B cell (primary cell): ENCODE results near the gene ARHGAP26. TPM values are rescaled to one million over a fixed set of nuclear protein-coding genes. Genes with fewer than 3 reads are reported as not detected.

Experiments used
- ATAC-seq: fragments of 200-7000 bp; cut with Tn5 transposase; one replicate; pipeline ENCODE4 v1.10.0; 2021; ENCODE audit warnings: low read depth, mild to moderate bottlenecking, moderate number of reproducible peaks, moderate library complexity
- CTCF ChIA-PET: fragments of 350-600 bp; sonication (Branson Sonifier 250); formaldehyde crosslinking; loops from one replicate; lab custom pipeline; 2021; ENCODE audit warnings: antibody characterized with exemption, inconsistent platforms; lab: Charles Lee
- POLR2A ChIA-PET: fragments of 350-600 bp; sonication (Branson Sonifier 250); formaldehyde crosslinking; loops from one replicate; lab custom pipeline; 2021; ENCODE audit warnings: antibody characterized with exemption; lab: Charles Lee
- DNase-seq: peaks from one replicate; pipeline ENCODE4 v3.0.0; 2013
- H2AFZ ChIP-seq: 2 replicates; pipeline ENCODE4 v1.6.1; 2012; ENCODE audit warnings: mild to moderate bottlenecking, low read depth, low read length; ENCODE audit not compliant: insufficient read depth, poor library complexity, severe bottlenecking
- H3K27ac ChIP-seq, 2 donors: 1 replicate in 1 of 2; 2 replicates in 1 of 2; pipeline ENCODE4 v1.5.1; 2012 to 2013; ENCODE audit warnings: low read length in 2 of 2, mild to moderate bottlenecking in 2 of 2, moderate library complexity in 1 of 2
- H3K27me3 ChIP-seq, 4 experiments: fragments of 200-600 bp in 1 of 4; sonication (generic) in 1 of 4; replicated peaks in 1 of 4; 1 replicate in 2 of 4; 2 replicates in 2 of 4; pipeline versions ENCODE4 v1.6.1 to v1.7.0; 2013 to 2016; ENCODE audit warnings: low read length in 3 of 4, mild to moderate bottlenecking in 2 of 4, mixed read lengths in 1 of 4, moderate library complexity in 1 of 4; ENCODE audit not compliant: insufficient read depth in 4 of 4, control insufficient read depth in 3 of 4; ENCODE audit errors: control extremely low read depth in 1 of 4
- H3K36me3 ChIP-seq, 2 experiments: replicated peaks in 1 of 2; 1 replicate in 1 of 2; 2 replicates in 1 of 2; pipeline versions ENCODE4 v1.6.1 to v1.7.1; 2013; ENCODE audit warnings: low read length in 1 of 2; ENCODE audit not compliant: insufficient read depth in 2 of 2, control insufficient read depth in 1 of 2; ENCODE audit errors: control extremely low read depth in 1 of 2, extremely low read depth in 1 of 2
- H3K4me1 ChIP-seq, 2 donors: fragments of 200-600 bp in 1 of 2; sonication (generic) in 1 of 2; 1 replicate in 1 of 2; 2 replicates in 1 of 2; pipeline versions ENCODE4 v1.5.1 to v1.6.1; 2013 to 2017; ENCODE audit warnings: low read length in 2 of 2; ENCODE audit not compliant: control insufficient read depth in 2 of 2, insufficient read depth in 2 of 2
- H3K4me2 ChIP-seq: replicated peaks from 2 replicates; pipeline ENCODE3; 2012; ENCODE audit warnings: mild to moderate bottlenecking, low read depth, low read length; ENCODE audit not compliant: poor library complexity, severe bottlenecking
- H3K4me3 ChIP-seq, 5 experiments: fragments of 200-600 bp in 1 of 5; sonication (generic) in 1 of 5; 1 replicate in 3 of 5; 2 replicates in 2 of 5; pipeline versions ENCODE4 v1.5.1 to v1.7.0; 2011 to 2016; ENCODE audit warnings: low read length in 4 of 5, mild to moderate bottlenecking in 4 of 5, low read depth in 2 of 5, control low read depth in 1 of 5, moderate library complexity in 1 of 5; ENCODE audit not compliant: insufficient read depth in 1 of 5; ENCODE audit errors: control extremely low read depth in 1 of 5, extremely low read depth in 1 of 5
- H3K79me2 ChIP-seq: fragments of 200-600 bp; sonication (generic); one replicate; pipeline ENCODE4 v1.6.0; 2016; ENCODE audit warnings: low read length; ENCODE audit not compliant: control insufficient read depth, insufficient read depth
- H3K9ac ChIP-seq: fragments of 200-600 bp; sonication (generic); 2 replicates; pipeline ENCODE4 v1.6.1; 2017; ENCODE audit warnings: mild to moderate bottlenecking, low read length, moderate library complexity
- H3K9me3 ChIP-seq, 3 donors: one replicate each; pipeline versions ENCODE4 v1.6.1 to v1.7.1; 2013; ENCODE audit warnings: low read length in 2 of 3; ENCODE audit not compliant: control insufficient read depth in 2 of 3, insufficient read depth in 1 of 3; ENCODE audit errors: control extremely low read depth in 1 of 3
- H4K20me1 ChIP-seq: 2 replicates; pipeline ENCODE4 v1.6.0; 2012; ENCODE audit warnings: mild to moderate bottlenecking, low read length; ENCODE audit not compliant: insufficient read depth, control insufficient read depth, poor library complexity, severe bottlenecking
- H3K27ac Mint-ChIP-seq: one replicate; pipeline ENCODE4 v1.8.0; 2021; ENCODE audit warnings: mixed read lengths
- H3K27me3 Mint-ChIP-seq: one replicate; pipeline ENCODE4 v1.8.0; 2021; ENCODE audit warnings: mixed read lengths
- H3K4me1 Mint-ChIP-seq: one replicate; pipeline ENCODE4 v1.8.0; 2021; ENCODE audit warnings: mixed read lengths
- H3K4me3 Mint-ChIP-seq: one replicate; pipeline ENCODE4 v1.8.0; 2021; ENCODE audit warnings: mixed read lengths
- H3K9me3 Mint-ChIP-seq: one replicate; pipeline ENCODE4 v1.8.0; 2022; ENCODE audit warnings: mixed read lengths; ENCODE audit not compliant: insufficient read depth
- EZH2 ChIP-seq: IDR thresholded peaks from 2 replicates; pipeline ENCODE4 v1.6.1; 2012; ENCODE audit warnings: borderline replicate concordance, low read depth, mild to moderate bottlenecking, moderate library complexity, low read length; ENCODE audit not compliant: insufficient read depth, poor library complexity, severe bottlenecking
- WGBS: methylation state at CpG from one replicate; pipeline ENCODE4 v1.1.5; 2013; ENCODE audit warnings: missing lambda C conversion rate; ENCODE audit not compliant: insufficient coverage; 5-methylcytosine and 5-hydroxymethylcytosine counted together
- intact Hi-C: fragments of 100-400 bp; cut with micrococcal nuclease; formaldehyde crosslinking; loops from one replicate; pipeline ENCODE4 v1.10.0; 2022
- polyA plus RNA-seq: library from polyadenylated mRNA; depleted of rRNA; stranded (reverse); fragments of >200 nt; gene quantifications from 2 replicates; pipeline ENCODE4 v1.2.3, GENCODE V29; 2012
- total RNA-seq, 2 donors: library from RNA; stranded (reverse); fragments of 120-200 nt in 1 of 2; gene quantifications; 1 replicate in 1 of 2; 2 replicates in 1 of 2; pipeline versions ENCODE4 v1.2.3 to v1.2.4, GENCODE V29; 2013 to 2022
- TF ChIP-seq, protein P1 (sequence below): fragments of 200-600 bp; IDR thresholded peaks from one replicate; pipeline ENCODE4 v1.8.0; 2022; ENCODE audit warnings: antibody characterized with exemption, mild to moderate bottlenecking

The ARHGAP26 gene
- total and polyA plus RNA-seq, 2 donors (not counting 1 experiment from before 2014, with no cell fraction given): 1.8 to 22.5 TPM

GRCh38 chr5:143147383-143147782, 377.2 kb downstream of the ARHGAP26 start:
- no peak for ATAC-seq
- H3K27ac ChIP-seq: no peak overlapping the region
- no peaks in the 10 kb centered on the region for H3K27me3 ChIP-seq
- WGBS: 83% methylated on average over 3 of the region's 4 CpGs
- no peak overlapping the region for H3K9ac ChIP-seq
- Mint-ChIP-seq H3K4me1 (no peaks in the 10 kb centered on the region), H3K27ac (no peak overlapping the region), H3K9me3 (no peaks in the 10 kb centered on the region), H3K4me3 (no peak overlapping the region), H3K27me3 (no peaks in the 10 kb centered on the region)
- H3K36me3 ChIP-seq: peaks cover 0 to 2% of the 10 kb centered on the region in 2 experiments
- DNase-seq: no peak
- no peaks in the 10 kb centered on the region for H3K79me2 ChIP-seq
- CTCF ChIA-PET: no interaction called here
- POLR2A ChIA-PET: no interaction called here
- TF ChIP-seq, protein P1, sequence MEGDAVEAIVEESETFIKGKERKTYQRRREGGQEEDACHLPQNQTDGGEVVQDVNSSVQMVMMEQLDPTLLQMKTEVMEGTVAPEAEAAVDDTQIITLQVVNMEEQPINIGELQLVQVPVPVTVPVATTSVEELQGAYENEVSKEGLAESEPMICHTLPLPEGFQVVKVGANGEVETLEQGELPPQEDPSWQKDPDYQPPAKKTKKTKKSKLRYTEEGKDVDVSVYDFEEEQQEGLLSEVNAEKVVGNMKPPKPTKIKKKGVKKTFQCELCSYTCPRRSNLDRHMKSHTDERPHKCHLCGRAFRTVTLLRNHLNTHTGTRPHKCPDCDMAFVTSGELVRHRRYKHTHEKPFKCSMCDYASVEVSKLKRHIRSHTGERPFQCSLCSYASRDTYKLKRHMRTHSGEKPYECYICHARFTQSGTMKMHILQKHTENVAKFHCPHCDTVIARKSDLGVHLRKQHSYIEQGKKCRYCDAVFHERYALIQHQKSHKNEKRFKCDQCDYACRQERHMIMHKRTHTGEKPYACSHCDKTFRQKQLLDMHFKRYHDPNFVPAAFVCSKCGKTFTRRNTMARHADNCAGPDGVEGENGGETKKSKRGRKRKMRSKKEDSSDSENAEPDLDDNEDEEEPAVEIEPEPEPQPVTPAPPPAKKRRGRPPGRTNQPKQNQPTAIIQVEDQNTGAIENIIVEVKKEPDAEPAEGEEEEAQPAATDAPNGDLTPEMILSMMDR: no peak
- H4K20me1 ChIP-seq: no peaks in the 10 kb centered on the region
- H3K4me2 ChIP-seq: no peak overlapping the region
- H3K4me3 ChIP-seq: no peak overlapping the region
- intact Hi-C loops: no loop called here
- H3K4me1 ChIP-seq: no peaks in the 10 kb centered on the region
- H2AFZ ChIP-seq: no peak overlapping the region
- H3K9me3 ChIP-seq: no peaks in the 10 kb centered on the region

DNA sequence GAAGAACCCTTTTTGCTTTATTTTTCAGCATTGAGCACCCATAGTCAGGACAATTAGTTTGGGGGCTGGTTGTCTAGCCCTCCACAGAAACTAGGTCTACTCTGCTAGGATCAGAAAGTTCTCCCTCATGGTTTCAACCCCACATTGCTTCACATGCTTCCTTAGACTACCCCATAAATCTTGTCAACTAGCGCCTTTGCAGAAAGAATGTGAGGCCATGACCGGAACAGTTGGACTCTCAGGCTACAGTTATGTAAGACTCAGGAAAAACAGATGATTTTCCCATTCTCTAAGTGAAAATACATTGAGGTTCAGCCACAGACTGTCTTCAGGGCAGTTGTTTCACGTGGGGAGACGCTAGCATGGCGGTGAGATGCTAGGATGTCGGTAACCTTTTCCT, 377.7 kb downstream of the ARHGAP26 start:
- Histone ChIP-seq H3K27ac (no peak overlapping the region), H3K9me3 (no peaks in the 10 kb centered on the region), H3K9ac (no peak overlapping the region), H4K20me1 (no peaks in the 10 kb centered on the region), H3K4me2 (no peak overlapping the region), H3K27me3 (no peaks in the 10 kb centered on the region), H3K4me3 (no peak overlapping the region), H3K4me1 (no peaks in the 10 kb centered on the region), H3K36me3 (peaks cover 0 to 2% of the 10 kb centered on the region in 2 experiments), H3K79me2 (no peaks in the 10 kb centered on the region), H2AFZ (no peak overlapping the region)
- 74% methylated on average over 6 of the region's 6 CpGs for WGBS
- Mint-ChIP-seq H3K9me3 (no peaks in the 10 kb centered on the region), H3K27me3 (no peaks in the 10 kb centered on the region), H3K4me1 (no peaks in the 10 kb centered on the region), H3K27ac (no peak overlapping the region), H3K4me3 (no peak overlapping the region)
- ChIA-PET CTCF (no interaction called here), POLR2A (no interaction called here)
- DNase-seq (no peak), ATAC-seq (no peak)
- no peak for TF ChIP-seq EZH2
- TF ChIP-seq, protein P1: no peak
- intact Hi-C loops: no loop called here
